ENCODE data around the gene ZNF516.

Gene ZNF516

GRCh38 chr18:76419811-76420210 lies 75.2 kb downstream of the ZNF516 start:
- no peak for DNase-seq (ENCODE audit: low read depth in 1 of 2, low spot score in 1 of 2)
- H3K4me3 ChIP-seq (replicated peaks; ENCODE audit: insufficient read depth, low read length), result no peak overlapping the region
- no peak for TF ChIP-seq GABPA (IDR thresholded peaks at IDR 0.05; ENCODE audit: low read depth)
- no peak for TF ChIP-seq SPI1 (IDR thresholded peaks at IDR 0.05; ENCODE audit: borderline replicate concordance, low read depth)
- TF ChIP-seq POLR2AphosphoS5 (IDR thresholded peaks at IDR 0.05; ENCODE audit: low read depth), result no peak

GRCh38 chr18:76416911-76417310 lies 78.1 kb downstream of the ZNF516 start:
- TF ChIP-seq SPI1 (IDR thresholded peaks at IDR 0.05; ENCODE audit: borderline replicate concordance, low read depth), result no peak
- TF ChIP-seq, protein P1, sequence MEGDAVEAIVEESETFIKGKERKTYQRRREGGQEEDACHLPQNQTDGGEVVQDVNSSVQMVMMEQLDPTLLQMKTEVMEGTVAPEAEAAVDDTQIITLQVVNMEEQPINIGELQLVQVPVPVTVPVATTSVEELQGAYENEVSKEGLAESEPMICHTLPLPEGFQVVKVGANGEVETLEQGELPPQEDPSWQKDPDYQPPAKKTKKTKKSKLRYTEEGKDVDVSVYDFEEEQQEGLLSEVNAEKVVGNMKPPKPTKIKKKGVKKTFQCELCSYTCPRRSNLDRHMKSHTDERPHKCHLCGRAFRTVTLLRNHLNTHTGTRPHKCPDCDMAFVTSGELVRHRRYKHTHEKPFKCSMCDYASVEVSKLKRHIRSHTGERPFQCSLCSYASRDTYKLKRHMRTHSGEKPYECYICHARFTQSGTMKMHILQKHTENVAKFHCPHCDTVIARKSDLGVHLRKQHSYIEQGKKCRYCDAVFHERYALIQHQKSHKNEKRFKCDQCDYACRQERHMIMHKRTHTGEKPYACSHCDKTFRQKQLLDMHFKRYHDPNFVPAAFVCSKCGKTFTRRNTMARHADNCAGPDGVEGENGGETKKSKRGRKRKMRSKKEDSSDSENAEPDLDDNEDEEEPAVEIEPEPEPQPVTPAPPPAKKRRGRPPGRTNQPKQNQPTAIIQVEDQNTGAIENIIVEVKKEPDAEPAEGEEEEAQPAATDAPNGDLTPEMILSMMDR (IDR thresholded peaks at IDR 0.05; ENCODE audit: insufficient read depth, low read length), result no peak
- no peak for TF ChIP-seq POLR2AphosphoS5 (IDR thresholded peaks at IDR 0.05; ENCODE audit: low read depth)
- TF ChIP-seq GABPA (IDR thresholded peaks at IDR 0.05; ENCODE audit: low read depth), result no peak
- TF ChIP-seq, protein P2, sequence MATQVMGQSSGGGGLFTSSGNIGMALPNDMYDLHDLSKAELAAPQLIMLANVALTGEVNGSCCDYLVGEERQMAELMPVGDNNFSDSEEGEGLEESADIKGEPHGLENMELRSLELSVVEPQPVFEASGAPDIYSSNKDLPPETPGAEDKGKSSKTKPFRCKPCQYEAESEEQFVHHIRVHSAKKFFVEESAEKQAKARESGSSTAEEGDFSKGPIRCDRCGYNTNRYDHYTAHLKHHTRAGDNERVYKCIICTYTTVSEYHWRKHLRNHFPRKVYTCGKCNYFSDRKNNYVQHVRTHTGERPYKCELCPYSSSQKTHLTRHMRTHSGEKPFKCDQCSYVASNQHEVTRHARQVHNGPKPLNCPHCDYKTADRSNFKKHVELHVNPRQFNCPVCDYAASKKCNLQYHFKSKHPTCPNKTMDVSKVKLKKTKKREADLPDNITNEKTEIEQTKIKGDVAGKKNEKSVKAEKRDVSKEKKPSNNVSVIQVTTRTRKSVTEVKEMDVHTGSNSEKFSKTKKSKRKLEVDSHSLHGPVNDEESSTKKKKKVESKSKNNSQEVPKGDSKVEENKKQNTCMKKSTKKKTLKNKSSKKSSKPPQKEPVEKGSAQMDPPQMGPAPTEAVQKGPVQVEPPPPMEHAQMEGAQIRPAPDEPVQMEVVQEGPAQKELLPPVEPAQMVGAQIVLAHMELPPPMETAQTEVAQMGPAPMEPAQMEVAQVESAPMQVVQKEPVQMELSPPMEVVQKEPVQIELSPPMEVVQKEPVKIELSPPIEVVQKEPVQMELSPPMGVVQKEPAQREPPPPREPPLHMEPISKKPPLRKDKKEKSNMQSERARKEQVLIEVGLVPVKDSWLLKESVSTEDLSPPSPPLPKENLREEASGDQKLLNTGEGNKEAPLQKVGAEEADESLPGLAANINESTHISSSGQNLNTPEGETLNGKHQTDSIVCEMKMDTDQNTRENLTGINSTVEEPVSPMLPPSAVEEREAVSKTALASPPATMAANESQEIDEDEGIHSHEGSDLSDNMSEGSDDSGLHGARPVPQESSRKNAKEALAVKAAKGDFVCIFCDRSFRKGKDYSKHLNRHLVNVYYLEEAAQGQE (IDR thresholded peaks at IDR 0.05; ENCODE audit: insufficient replicate concordance, low read depth), result no peak

More at GRCh38 chr18:76419811-76420210, 75.2 kb downstream of the ZNF516 start:
- Histone ChIP-seq H3K27ac (replicated peaks) (no peak overlapping the region), H3K27me3 (ENCODE audit: insufficient read depth, poor library complexity, severe bottlenecking) (no peaks in the 10 kb centered on the region)

GRCh38 chr18:76414936-76415621 lies 80.0 kb downstream of the ZNF516 start:
- Histone ChIP-seq H3K4me3 (replicated peaks; ENCODE audit: insufficient read depth, low read length) (no peak overlapping the region), H3K27me3 (ENCODE audit: insufficient read depth, poor library complexity, severe bottlenecking) (no peaks in the 10 kb centered on the region), H3K27ac (replicated peaks) (no peak overlapping the region)
- DNase-seq (ENCODE audit: low read depth in 1 of 2, low spot score in 1 of 2), result no peak
- TF ChIP-seq POLR2AphosphoS5 (IDR thresholded peaks at IDR 0.05; ENCODE audit: low read depth), result no peak

More at GRCh38 chr18:76416911-76417310, 78.1 kb downstream of the ZNF516 start:
- Histone ChIP-seq H3K27me3 (ENCODE audit: insufficient read depth, poor library complexity, severe bottlenecking) (no peaks in the 10 kb centered on the region), H3K4me3 (replicated peaks; ENCODE audit: insufficient read depth, low read length) (no peak overlapping the region), H3K27ac (replicated peaks) (no peak overlapping the region)
- DNase-seq (ENCODE audit: low read depth in 1 of 2, low spot score in 1 of 2), result no peak

- H3K27me3 ChIP-seq (ENCODE audit: insufficient read depth, poor library complexity, severe bottlenecking), result no peaks in the 10 kb centered on the region
- no peak overlapping the region for H3K27ac ChIP-seq (replicated peaks)
- TF ChIP-seq POLR2AphosphoS5 (IDR thresholded peaks at IDR 0.05; ENCODE audit: low read depth) (no peak), SPI1 (IDR thresholded peaks at IDR 0.05; ENCODE audit: borderline replicate concordance, low read depth) (no peak), GABPA (IDR thresholded peaks at IDR 0.05; ENCODE audit: low read depth) (no peak)
- TF ChIP-seq, protein P1 (IDR thresholded peaks at IDR 0.05; ENCODE audit: insufficient read depth, low read length), result no peak
- TF ChIP-seq, protein P2 (IDR thresholded peaks at IDR 0.05; ENCODE audit: insufficient replicate concordance, low read depth), result no peak
- no peak overlapping the region for H3K4me3 ChIP-seq (replicated peaks; ENCODE audit: insufficient read depth, low read length)
- no peak for DNase-seq (ENCODE audit: low read depth in 1 of 2, low spot score in 1 of 2)
Measured at GRCh38 chr18:76412818-76413565, 82.0 kb downstream of the ZNF516 start.
